K562 (cell line): ENCODE data around the gene TTYH2. TPM values are rescaled to one million over a fixed set of nuclear protein-coding genes. Genes with fewer than 3 reads are reported as not detected.

Experiments
- CBX8 ChIP-seq: fragments of 200-600 bp; sonication (generic); IDR thresholded peaks from 2 replicates; pipeline ENCODE4 v1.6.1; 2012; ENCODE audit warnings: borderline replicate concordance, mixed run types, low read depth, mild to moderate bottlenecking, moderate library complexity, mixed read lengths, low read length, control low read depth, inconsistent platforms; ENCODE audit not compliant: poor library complexity, severe bottlenecking; ENCODE audit errors: extremely low read depth
- CTBP1 ChIP-seq: fragments of 450-650 bp; IDR thresholded peaks from 2 replicates; pipeline ENCODE4 v1.6.1; 2016; ENCODE audit warnings: borderline replicate concordance
- ESRRA ChIP-seq: fragments of 450-650 bp; IDR thresholded peaks from 2 replicates; pipeline ENCODE4 v1.6.1; 2014; ENCODE audit warnings: low read depth, mild to moderate bottlenecking, moderate library complexity, borderline replicate concordance
- FOXP1 ChIP-seq: sonication (generic); formaldehyde crosslinking; IDR thresholded peaks from 2 replicates; pipeline ENCODE4 v1.8.0; 2022; ENCODE audit warnings: mild to moderate bottlenecking, missing genetic modification reagents
- HINFP ChIP-seq: fragments of 450-650 bp; conservative IDR thresholded peaks from 2 replicates; pipeline ENCODE4 v1.6.1; 2016; ENCODE audit warnings: missing genetic modification characterization, low read depth, mild to moderate bottlenecking, control low read depth, missing compliant biosample characterization
- RHOXF2B ChIP-seq: fragments of 250-450 bp; sonication (Bioruptor Pico); conservative IDR thresholded peaks from 2 replicates; pipeline ENCODE4 v1.5.1; 2021
- SMARCE1 ChIP-seq: fragments of 450-650 bp; IDR thresholded peaks from 2 replicates; pipeline ENCODE4 v1.7.1; 2016; ENCODE audit warnings: mild to moderate bottlenecking
- ZNF324 ChIP-seq: fragments of 250-450 bp; sonication (Bioruptor Pico); IDR thresholded peaks from 2 replicates; pipeline ENCODE4 v1.4.0; 2020; ENCODE audit warnings: mild to moderate bottlenecking
- ZNF766 ChIP-seq: fragments of 200-800 bp; sonication (Bioruptor generic); conservative IDR thresholded peaks from 2 replicates; pipeline ENCODE4 v1.6.1; 2016; ENCODE audit warnings: missing genetic modification characterization, missing compliant biosample characterization
- polyA plus RNA-seq, 8 experiments: library from polyadenylated mRNA; depleted of rRNA in 4 of 8; stranded (reverse) in 5 of 8; unstranded in 3 of 8; fragments of >200 nt; fragmentation: Nextera tagmentation in 2 of 8; fragmentation: Illumina TruSeq in 1 of 8; extraction: Ambion mirVana in 2 of 8; extraction: Trizol in 1 of 8; gene quantifications; 2 replicates each; pipeline versions ENCODE4 v1.2.1 to v1.2.3, GENCODE V29; 2011 to 2014; ENCODE audit warnings: inconsistent platforms in 1 of 8, missing spikeins in 1 of 8
- total RNA-seq, 7 experiments: library from RNA; depleted of rRNA in 6 of 7; stranded (reverse); fragments of >200 nt in 6 of 7; fragmentation: Illumina TruSeq in 2 of 7; extraction: Trizol in 2 of 7; gene quantifications; 2 replicates each; pipeline versions ENCODE4 v1.2.1 to v1.2.3, GENCODE V29; 2011 to 2021; ENCODE audit warnings: low replicate concordance in 1 of 7
- TF ChIP-seq, protein P1 (sequence below): fragments of 450-650 bp; IDR thresholded peaks from 2 replicates; pipeline ENCODE4 v1.6.1; 2016; ENCODE audit warnings: mild to moderate bottlenecking

TTYH2 gene
- total and polyA plus RNA-seq, 9 of the 15 experiments (the other 6 are each of a cell fraction or from before 2014, with no cell fraction given) = 0.03 to 2.0 (median 0.91) TPM

GRCh38 chr17:74280093-74280513 is 66.7 kb downstream of the TTYH2 start (continued):
- TF ChIP-seq HINFP (tag) (no peak), RHOXF2B (no peak), CBX8 (no peak), CTBP1 (peak; percentile 58; the same call in 1 of the 2 replicates), ESRRA (peak; percentile 23; the same call in 1 of the 2 replicates), FOXP1 (no peak), SMARCE1 (no peak), ZNF766 (CRISPR knock-in tag) (peak; percentile 62; the same call in 1 of the 2 replicates), ZNF324 (CRISPR knock-in tag) (no peak)
- TF ChIP-seq, protein P1, sequence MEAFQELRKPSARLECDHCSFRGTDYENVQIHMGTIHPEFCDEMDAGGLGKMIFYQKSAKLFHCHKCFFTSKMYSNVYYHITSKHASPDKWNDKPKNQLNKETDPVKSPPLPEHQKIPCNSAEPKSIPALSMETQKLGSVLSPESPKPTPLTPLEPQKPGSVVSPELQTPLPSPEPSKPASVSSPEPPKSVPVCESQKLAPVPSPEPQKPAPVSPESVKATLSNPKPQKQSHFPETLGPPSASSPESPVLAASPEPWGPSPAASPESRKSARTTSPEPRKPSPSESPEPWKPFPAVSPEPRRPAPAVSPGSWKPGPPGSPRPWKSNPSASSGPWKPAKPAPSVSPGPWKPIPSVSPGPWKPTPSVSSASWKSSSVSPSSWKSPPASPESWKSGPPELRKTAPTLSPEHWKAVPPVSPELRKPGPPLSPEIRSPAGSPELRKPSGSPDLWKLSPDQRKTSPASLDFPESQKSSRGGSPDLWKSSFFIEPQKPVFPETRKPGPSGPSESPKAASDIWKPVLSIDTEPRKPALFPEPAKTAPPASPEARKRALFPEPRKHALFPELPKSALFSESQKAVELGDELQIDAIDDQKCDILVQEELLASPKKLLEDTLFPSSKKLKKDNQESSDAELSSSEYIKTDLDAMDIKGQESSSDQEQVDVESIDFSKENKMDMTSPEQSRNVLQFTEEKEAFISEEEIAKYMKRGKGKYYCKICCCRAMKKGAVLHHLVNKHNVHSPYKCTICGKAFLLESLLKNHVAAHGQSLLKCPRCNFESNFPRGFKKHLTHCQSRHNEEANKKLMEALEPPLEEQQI = no peak
